ENCODE results near the gene KCNQ1. TPM values are rescaled to one million over a fixed set of nuclear protein-coding genes. Genes with fewer than 3 reads are reported as not detected.

The KCNQ1 gene
- total and polyA plus RNA-seq, 2 of the 13 experiments (the other 11 are each of a cell fraction or from before 2014, with no cell fraction given): 0.02 to 0.08 TPM

GRCh38 chr11:2649848-2650247, 205.0 kb downstream of the KCNQ1 start (continued):
- TF ChIP-seq HNRNPK (IDR thresholded peaks at IDR 0.05; ENCODE audit: low read depth, low read length, poor library complexity, severe bottlenecking): no peak
- TF ChIP-seq ZNF569 (CRISPR knock-in tag; IDR thresholded peaks at IDR 0.05; ENCODE audit: borderline replicate concordance): no peak
- TF ChIP-seq ZNF143 (CRISPR knock-in tag; IDR thresholded peaks at IDR 0.05): no peak
- no peak for TF ChIP-seq ARNT (IDR thresholded peaks at IDR 0.05)
- no peak for TF ChIP-seq PBX3 (CRISPR knock-in tag; IDR thresholded peaks at IDR 0.05; ENCODE audit: borderline replicate concordance)
- TF ChIP-seq NFIB (CRISPR knock-in tag; IDR thresholded peaks at IDR 0.05; ENCODE audit: borderline replicate concordance): no peak
- no peak for TF ChIP-seq MTF2 (CRISPR knock-in tag; IDR thresholded peaks at IDR 0.05; ENCODE audit: borderline replicate concordance)
- no peak for TF ChIP-seq CTCF (CRISPR knock-in tag; IDR thresholded peaks at IDR 0.05)
- TF ChIP-seq ZNF580 (CRISPR knock-in tag; IDR thresholded peaks at IDR 0.05; ENCODE audit: borderline replicate concordance, low read depth): no peak
- TF ChIP-seq AGO1 (IDR thresholded peaks at IDR 0.05; ENCODE audit: low read depth, low read length, poor library complexity, severe bottlenecking): peak; percentile 19
- TF ChIP-seq SOX13 (IDR thresholded peaks at IDR 0.05): no peak
- TF ChIP-seq SOX13 (CRISPR knock-in tag; conservative IDR thresholded peaks at IDR 0.05 in 1 of 2, IDR thresholded peaks at IDR 0.05 in 1 of 2): no peak
- no peak for TF ChIP-seq HMGXB4 (CRISPR knock-in tag; IDR thresholded peaks at IDR 0.05; ENCODE audit: borderline replicate concordance in 1 of 2, low read depth in 1 of 2)
- no peak for TF ChIP-seq CSRNP1 (CRISPR knock-in tag; IDR thresholded peaks at IDR 0.05)
- TF ChIP-seq, protein P1, sequence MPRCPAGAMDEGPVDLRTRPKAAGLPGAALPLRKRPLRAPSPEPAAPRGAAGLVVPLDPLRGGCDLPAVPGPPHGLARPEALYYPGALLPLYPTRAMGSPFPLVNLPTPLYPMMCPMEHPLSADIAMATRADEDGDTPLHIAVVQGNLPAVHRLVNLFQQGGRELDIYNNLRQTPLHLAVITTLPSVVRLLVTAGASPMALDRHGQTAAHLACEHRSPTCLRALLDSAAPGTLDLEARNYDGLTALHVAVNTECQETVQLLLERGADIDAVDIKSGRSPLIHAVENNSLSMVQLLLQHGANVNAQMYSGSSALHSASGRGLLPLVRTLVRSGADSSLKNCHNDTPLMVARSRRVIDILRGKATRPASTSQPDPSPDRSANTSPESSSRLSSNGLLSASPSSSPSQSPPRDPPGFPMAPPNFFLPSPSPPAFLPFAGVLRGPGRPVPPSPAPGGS (CRISPR knock-in tag; IDR thresholded peaks at IDR 0.05): no peak

Data from HepG2 (cell line).